OCI-M1 (cell line): ENCODE measurements around the gene TCEANC.
"Not testable (repeated sequence)": the region's sequence is repeated elsewhere in the genome, so short reads cannot be mapped to it uniquely, and the experiment has no call there.

Experiments
- DNase-seq: peaks from one replicate; lab custom pipeline; 2025; lab: John Stamatoyannopoulos, UW

Gene TCEANC, protein sequence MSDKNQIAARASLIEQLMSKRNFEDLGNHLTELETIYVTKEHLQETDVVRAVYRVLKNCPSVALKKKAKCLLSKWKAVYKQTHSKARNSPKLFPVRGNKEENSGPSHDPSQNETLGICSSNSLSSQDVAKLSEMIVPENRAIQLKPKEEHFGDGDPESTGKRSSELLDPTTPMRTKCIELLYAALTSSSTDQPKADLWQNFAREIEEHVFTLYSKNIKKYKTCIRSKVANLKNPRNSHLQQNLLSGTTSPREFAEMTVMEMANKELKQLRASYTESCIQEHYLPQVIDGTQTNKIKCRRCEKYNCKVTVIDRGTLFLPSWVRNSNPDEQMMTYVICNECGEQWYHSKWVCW

DNA sequence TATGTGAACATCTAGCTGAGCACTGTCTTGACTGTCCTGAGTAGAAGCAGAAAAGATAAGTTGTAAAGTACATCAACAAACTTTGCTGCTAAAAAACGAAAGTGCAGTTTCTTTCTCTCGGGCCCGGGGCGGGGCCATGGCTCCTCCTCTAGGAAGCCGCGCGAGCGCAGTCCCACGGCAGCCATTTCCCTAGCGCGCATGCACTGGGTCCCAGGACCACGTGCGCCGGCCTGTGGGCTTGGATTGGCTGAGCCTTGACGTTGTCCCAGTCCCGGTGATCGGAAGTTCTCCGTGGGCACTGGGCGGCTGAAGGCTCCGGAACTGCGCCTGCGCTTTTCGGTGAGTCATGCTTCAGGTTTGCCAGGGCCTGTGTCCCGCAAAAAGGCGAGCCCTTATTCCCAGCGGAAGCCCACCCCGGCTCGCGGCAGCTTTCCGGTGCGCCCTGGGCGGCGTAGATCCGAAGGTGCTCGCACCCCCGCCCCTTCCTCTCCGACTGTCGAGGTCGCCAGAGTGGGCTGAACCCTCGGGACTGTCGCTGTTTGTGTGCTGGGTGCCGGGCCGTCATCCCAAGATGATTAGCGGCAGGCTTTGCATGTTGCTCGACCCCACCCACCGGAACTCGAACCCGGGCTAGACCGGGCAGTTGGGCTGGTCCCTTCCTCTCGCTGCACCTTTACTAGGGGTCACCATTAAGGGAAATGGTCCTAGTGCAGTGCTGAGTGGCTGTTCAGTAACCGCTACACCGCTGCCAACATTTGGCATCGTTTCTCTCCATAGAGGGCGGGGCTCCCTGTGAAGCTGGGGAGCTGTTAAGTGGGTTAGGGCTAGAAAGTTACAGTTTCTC is at the start of gene TCEANC:
Gene TCEANC, plus strand, starts transcription at position 292 of the 844 bp plus-strand sequence. CDS start 9,368 bp downstream, outside the sequence.
- peak; percentile 97 for DNase-seq

DNA sequence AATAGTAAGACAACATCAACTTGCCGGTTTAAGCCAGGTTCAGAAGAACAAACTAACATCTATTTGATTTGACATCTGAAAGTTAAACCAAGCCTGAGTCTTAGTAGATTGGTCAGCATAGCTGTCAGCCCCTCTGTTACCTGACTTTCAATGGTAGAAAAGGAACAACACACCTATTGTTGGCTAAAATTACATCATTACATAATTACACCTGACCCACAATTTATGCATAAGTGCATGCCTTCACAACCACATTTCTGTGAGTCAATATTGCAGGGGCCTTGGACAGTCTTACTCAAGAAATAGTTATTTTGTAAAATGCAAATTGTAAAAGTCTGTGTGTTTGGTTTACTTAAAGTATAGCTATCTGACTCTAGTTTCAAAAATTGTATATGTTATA is 47.3 kb upstream of the TCEANC start:
- no peak for DNase-seq

DNA sequence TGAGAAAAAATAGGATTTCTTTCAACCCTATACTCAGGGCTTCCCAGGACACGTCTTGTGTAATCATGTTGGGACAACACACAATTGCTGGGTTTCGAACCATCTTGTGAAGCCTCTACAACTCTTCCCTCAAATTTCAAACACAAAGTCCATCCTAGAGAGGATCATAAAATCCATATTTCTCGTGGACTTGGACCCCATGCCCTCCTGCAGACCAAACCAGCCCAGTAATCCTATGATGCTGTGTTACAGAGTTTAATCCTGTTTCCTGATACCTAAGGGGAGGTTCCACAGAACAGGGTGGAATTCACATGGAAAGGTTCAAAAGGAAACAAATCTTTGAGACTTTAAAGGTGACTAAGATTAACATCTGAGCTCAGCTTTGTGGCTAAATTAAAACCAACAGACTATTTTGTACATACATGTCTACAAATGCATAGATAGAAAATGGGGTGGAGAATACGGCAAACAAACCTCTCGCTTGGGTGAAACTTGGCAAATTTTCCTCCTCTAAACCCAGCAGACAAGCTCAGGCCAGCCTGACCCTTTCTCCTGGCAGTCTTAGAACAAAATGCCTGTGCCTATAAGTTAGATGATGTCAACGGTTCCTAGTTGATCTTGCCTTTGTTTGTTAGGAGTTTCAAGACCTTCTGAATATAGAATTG is 45.5 kb upstream of the TCEANC start:
- DNase-seq, result no peak

DNA sequence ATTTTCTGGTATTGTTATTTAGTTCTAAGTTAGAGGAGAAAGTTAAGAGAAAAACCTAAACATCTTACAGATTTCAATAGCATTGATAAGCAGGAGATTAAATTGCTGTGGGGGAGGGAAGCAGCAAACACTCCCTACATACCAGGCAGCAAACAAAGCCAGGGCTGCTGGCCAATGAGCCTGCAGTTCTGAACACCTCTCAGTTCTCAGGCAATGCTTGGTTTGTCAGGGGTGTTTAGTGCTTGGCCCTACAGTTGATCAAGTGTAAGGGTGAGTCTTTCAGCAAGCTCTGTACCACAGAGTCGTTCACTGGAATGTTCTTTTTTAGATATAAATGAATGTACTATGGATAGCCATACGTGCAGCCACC is 45.0 kb upstream of the TCEANC start:
- DNase-seq, result no peak

DNA sequence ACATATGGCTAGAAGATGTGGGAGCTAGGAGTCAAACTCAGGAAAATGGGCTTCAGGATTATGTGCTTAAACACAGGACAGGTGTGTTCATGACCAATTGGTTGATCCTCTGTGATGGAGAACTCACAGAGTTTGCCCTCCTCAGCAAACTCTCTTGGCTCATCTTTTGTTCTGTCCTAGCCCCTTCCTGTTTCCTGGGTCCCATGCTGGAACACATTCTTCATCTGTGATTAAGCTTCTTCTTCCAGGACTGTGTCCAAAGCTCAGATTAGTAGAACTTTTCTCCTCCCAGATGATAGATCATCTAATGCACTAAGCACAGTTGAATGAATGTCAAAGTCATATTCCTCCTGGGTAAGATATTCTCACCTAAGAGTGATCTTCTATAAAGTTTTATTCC is 38.8 kb upstream of the TCEANC start:
- no peak for DNase-seq

DNA sequence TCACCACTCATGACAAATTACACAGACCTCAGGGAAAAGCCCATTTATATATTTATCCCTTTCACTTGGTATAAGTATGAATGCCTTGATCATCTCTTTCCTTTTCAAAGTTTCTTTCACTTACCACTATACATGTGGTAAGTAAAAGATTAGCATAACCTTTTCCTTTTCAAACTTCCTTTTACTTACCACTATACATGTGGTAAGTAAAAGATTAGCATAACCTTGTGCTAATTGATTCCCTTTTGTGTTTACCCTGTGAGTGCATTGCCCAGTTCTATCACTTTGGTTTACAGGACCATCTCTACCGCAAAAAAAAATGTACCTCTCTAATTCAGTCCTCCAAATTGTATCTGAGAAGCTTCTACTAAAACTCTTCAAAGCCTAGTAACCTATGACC is 32.7 kb upstream of the TCEANC start:
- DNase-seq, result peak; percentile 39

DNA sequence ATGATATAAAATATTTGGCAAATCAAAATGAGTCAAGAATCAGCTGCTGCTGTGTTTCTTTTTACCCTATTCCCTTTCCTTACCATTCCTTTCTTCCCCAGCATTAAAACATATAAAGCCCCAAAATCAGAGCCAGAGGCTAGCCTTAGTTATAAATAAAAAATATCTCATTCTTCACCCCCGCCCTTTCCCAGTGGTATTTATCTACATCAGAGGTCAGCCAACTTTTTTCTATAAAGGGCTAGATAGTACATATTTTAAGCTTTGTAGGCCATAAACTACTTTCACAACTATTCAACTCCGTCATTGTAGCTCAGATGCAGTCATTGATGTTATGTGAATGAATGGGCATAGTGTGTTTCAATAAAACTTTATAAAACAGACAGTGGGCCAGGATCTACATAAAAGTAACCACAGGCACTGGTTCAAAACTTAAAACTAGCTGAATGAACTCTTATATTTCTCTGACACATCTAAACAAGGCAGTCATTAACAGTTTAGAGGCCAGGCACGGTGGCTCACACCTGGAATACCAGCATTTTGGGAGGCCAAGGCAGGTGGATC is 30.5 kb upstream of the TCEANC start:
- no peak for DNase-seq

DNA sequence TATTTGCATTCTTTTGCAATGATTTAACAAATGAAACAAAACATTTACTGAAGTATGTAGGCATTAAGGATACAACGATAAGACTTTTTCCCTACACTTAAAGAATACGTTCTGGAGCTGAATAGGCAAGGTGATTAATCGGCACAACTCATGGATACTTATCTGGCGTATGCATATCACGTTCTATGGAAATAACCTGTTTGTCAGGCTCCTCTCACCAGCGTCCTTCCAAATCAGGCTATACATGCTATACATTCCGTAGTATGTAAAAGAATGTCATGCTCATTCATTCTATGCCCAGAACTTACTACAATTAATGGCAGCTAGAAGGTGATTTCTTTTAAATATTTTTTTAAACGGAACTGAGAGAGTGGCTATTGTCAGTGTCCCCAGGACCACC is 25.6 kb upstream of the TCEANC start:
- no peak for DNase-seq

DNA sequence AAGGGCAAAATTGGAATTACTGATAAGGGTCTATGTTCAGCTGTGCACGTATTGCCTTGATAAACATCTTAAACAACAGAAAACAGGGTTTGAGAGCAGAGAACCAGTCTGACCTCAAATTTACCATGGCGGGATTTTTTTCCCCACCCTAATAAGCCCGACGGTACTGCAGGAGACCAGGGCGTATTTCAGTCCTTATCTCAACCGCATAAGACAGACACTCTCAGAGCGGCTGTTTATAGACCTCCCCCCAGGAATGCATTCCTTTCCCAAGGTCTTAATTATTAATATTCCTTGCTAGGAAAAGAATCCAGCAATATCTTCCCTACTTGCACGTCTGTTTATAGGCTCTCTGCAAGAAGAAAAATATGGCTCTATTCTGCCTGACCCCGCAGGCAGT is 15.7 kb upstream of the TCEANC start:
- DNase-seq, result not testable (repeated sequence)

DNA sequence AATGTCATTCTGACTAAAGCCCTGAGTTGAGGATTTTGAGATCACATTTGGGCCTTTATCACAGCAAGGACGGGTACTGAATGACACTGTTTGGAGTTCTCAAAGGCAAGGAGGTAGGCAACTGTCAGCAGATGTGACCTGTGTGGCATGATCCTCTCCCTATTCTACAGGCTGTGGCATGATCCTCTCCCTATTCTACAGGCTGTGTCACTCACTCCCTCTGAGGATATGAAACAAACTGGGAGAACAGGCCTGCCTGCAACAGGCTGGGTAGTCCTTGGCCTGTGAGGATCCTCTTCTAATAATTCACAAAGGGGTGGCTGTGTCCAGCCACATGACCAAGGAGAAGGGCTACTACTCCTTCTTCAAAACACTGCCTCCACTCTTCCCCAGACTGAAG is 14.9 kb upstream of the TCEANC start:
- no peak for DNase-seq

DNA sequence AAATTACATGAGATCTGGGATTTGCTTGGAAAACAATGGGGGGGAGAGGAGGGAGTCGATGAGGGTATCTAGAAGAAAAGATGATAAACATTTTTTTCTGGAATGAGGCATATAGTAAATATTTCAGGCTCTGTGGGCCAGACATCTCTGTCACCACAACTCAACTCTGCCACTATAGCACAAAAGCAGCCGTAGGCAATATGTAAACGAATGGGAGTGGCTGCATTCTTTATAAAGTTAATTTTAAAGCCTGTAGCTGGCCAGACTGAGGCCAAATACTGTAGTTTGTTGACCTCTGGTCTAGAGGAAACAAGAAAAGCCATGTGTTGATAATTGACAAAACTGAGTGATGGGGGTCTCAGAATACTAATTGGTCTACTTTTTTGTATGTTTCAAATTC is 14.1 kb upstream of the TCEANC start:
- DNase-seq, result no peak

DNA sequence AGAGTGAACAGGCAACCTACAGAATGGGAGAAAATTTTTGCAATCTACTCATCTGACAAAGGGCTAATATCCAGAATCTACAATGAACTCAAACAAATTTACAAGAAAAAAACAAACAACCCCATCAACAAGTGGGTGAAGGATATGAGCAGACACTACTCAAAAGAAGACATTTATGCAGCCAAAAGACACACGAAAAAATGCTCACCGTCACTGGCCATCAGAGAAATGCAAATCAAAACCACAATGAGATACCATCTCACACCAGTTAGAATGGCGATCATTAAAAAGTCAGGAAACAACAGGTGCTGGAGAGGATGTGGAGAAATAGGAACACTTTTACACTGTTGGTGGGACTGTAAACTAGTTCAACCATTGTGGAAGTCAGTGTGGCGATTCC is 11.3 kb upstream of the TCEANC start:
- not testable (repeated sequence) for DNase-seq

DNA sequence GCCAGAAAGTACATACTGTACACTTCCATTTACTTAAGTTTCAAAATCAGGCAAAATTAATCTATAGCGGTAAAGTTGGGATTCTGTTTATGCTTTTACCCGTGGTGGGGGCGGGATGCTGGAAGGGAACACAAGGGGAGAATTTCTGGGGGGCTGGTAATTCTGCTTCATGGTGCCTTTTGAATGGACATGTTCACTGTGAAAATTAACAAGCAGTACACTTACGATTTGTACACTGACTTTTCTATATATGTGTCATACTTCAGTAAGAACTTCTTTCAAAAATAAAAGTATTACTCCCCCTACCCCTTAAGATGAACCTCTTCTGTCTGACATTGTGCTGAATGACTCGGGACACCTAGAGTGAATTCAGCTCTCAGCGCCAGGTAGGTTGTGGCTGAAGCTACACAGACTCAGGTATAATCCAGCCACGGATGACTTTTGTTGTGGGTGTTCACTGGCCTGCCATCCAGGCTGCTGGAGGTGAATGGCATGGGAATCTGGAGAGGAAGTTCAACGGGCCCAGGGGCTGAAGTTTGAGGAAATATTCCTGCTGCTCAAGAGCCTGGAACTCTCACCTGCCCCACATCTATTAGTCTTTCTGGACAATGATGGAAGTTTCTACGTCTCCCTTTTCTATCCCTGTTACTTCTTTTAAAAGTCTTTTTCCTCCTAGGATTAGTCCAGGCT is 7.3 kb upstream of the TCEANC start:
- no peak for DNase-seq

DNA sequence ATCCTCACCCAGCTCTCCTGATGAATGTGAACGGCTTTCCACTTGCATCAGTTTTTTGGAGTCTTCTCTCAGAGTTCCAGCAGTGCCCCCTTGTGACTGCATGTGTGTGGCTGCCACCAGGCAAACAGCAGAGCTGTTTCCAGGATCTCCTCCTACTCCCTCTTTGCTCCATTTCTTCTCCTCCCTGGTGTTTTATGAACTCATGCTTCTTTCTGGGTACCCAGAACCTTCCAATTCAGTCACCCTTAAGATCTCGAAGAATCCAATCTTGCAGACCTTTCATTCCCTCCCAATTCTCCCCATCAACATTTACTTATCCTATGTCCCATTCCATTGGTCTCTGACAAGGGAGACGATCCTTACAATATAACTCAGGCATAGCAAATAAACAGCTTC is 6.8 kb upstream of the TCEANC start:
- DNase-seq, result peak; percentile 81

DNA sequence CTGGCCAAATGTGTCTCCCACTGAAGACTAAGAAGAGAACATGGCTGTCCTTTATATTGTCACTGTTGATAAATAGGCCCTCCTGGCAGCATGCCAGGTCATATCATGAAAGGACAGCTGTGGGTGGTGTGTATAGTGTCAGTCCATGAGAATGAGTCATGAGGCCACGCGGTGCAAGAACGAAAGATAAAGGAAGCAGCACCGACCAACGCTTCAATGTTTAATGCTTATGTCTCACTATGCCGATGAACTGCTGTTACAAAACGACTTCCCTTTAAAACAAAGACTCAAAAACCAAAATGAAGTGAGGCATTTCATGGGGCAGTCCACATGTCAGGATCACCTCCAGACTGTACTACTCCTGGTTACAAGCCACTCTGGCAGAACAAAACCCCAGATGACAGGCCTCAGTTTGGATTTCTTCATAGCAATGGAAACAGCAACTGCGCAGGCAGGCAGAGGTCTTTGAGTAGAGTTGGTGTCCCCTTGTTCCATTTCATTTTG is 5.2 kb upstream of the TCEANC start:
- peak; percentile 97 for DNase-seq

DNA sequence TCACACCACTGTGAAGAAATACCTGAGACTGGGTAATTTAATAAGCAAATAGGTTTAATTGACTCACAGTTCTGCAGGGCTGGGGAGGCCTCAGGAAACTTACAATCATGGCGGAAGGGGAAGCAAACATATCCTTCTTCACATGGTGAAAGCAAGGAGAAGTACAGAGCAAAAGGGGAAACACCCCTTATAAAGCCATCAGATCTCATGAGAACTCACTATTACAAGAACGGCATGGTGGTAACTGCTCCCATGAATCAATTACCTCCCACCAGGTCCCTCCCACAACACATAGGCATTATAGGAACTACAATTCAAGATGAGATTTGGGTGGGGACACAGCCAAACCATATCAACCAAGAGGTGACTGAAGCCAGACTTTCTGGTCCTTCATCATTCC is 4.6 kb upstream of the TCEANC start:
- peak; percentile 60 for DNase-seq

DNA sequence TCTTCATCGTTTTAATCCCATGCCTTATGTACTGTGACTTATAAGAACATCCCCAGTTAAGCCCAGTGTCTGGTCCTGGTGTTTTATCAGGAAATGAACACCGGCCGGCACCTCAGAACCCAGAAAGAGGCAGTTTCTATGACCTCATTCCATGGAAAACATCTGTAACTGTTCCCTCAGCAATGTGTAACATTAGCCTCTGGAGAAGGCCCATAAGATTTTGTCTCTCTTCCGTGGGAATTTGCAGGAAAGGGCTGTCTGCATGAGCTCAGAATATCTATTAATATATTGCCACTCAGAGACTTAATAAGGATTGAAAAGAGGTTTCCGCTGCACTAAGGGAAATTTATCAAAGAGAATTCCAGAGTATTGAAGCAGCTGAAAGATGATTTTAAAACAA is 3.1 kb upstream of the TCEANC start:
- DNase-seq, result no peak

DNA sequence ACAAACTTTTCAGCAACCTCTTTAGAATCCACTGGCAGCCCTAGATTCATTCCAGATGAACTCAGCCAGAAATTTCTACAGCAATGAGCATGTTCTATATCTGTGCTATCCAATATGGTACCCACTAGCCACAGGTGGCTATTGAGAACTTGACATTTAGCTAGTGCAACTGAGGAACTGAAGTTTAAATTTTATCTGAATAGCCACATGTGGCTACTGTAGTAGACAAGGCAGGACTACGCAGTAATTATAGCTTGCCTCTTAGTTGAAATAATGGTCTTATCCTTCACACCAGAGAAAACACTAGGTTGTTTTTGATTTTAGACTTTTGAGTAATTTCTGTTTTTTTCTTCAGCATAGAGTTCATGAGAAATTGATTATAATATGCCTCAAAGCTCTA is 2.6 kb upstream of the TCEANC start:
- no peak for DNase-seq

DNA sequence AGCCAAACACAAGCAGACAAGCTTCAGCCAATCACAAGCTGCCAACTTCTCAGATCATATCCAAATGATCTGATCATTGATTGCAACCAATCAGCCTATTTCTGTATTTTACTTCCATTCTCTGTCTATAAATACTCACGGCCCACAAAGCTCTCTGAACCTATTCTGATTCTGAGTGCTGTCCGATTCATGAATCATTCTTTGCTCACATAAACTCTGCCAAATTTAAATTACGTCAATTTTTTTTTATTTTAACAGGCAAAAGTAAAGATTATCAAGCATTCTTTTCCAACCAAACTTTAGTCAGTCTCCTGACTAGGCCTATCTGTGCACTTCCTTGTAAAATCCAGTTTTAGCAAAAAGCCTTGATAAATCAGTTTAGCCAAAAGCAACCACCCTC is 1.8 kb upstream of the TCEANC start:
- no peak for DNase-seq

DNA sequence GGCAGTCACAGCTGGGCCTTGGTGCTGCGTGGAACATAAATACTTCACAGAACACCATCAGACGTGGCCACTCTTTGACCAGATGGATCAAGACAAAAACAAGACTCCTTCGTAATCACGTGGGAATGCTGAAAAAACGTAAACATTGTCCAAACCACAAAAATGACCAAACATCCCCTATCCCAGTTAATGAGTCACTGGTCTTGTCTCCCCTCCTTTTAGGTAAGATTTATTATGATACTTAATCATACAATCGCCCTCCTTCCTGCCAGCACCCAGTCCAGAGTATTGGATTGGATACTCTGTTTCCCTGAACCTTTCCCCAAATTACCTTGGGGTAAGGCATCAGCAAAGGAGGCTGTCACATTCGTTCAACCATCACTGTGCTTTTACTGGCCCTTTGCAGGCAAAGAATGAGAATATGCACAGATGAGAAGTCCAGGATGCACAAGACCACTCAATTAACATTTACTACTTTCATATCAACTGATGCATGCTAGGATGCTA is 601 bp upstream of the TCEANC start:
- DNase-seq, result peak; percentile 61

DNA sequence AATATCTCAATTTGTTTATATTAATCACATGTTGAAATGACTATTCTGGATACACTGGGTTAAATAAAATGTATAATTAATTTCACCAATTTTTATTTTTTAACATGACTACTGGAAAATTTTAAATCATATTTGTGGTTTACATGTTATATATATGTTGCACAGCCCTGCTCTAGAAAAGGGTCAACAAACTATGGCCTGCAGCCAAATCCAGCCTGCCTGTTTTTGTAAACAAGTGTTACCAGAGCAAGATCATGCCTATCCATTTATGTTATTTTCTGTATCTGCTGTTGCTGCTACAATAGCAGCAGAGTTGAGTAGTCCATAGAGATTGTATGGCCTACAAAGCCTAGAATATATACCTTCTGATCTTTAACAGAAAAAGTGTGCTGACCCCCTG is 1.2 kb downstream of the TCEANC start:
- DNase-seq, result no peak

DNA sequence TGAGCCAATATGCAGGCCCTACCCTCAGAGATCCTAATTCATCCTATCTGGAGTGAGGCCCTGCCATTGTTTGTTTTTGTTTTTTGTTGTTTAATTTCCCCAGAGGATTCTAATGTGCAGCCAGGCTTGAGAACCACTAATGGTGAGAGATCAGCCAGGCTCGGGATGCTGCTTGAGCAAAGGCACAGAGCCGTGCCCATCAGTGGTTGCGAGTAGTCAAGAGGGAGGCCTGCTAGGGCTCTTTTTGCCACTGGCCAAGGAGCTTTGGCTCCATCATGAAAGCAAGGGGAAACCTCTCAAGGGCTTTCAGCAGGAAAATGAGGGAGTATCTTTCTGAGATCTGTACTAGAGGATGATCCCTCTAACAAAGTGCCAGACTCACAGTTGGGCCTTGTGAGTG is 2.7 kb downstream of the TCEANC start:
- DNase-seq, result no peak
